Calu3 (cell line): ENCODE measurements around the gene LRRC56. TPM values are rescaled to one million over a fixed set of nuclear protein-coding genes. Genes with fewer than 3 reads are reported as not detected.

Experiments used
- BruUV-seq: library from RNA; stranded (reverse); fragments of 400-500 nt; replicated peaks from 2 replicates; lab custom pipeline; 2021; lab: Mats Ljungman, UMichigan
- CTCF ChIA-PET: fragments of 300-600 bp; sonication (Branson Sonifier 250); formaldehyde crosslinking; loops from one replicate; lab custom pipeline; 2022; ENCODE audit warnings: antibody characterized with exemption; lab: Charles Lee
- DNase-seq: peaks from one replicate; pipeline ENCODE4 v3.0.0; 2022
- H3K27ac Mint-ChIP-seq: one replicate; pipeline ENCODE4 v1.8.0; 2022; ENCODE audit warnings: mixed read lengths; ENCODE audit not compliant: unreplicated experiment
- H3K27me3 Mint-ChIP-seq: one replicate; pipeline ENCODE4 v1.8.0; 2022; ENCODE audit warnings: mixed read lengths; ENCODE audit not compliant: unreplicated experiment
- H3K36me3 Mint-ChIP-seq: one replicate; pipeline ENCODE4 v1.8.0; 2022; ENCODE audit warnings: mild to moderate bottlenecking, moderate library complexity, mixed read lengths; ENCODE audit not compliant: insufficient read depth, unreplicated experiment
- H3K4me1 Mint-ChIP-seq: one replicate; pipeline ENCODE4 v1.8.0; 2022; ENCODE audit warnings: mild to moderate bottlenecking, low read depth, mixed read lengths; ENCODE audit not compliant: unreplicated experiment
- H3K4me3 Mint-ChIP-seq: one replicate; pipeline ENCODE4 v1.8.0; 2022; ENCODE audit warnings: mild to moderate bottlenecking, low read depth, moderate library complexity, mixed read lengths; ENCODE audit not compliant: unreplicated experiment
- H3K9me3 Mint-ChIP-seq: one replicate; pipeline ENCODE4 v1.8.0; 2022; ENCODE audit warnings: low read depth, mixed read lengths; ENCODE audit not compliant: unreplicated experiment
- CTCF ChIP-seq: fragments of 200-600 bp; IDR thresholded peaks from one replicate; pipeline ENCODE4 v1.8.0; 2022; ENCODE audit warnings: antibody characterized with exemption; ENCODE audit not compliant: unreplicated experiment
- intact Hi-C: fragments of 100-400 bp; cut with micrococcal nuclease; formaldehyde crosslinking; loops from one replicate; pipeline ENCODE4 v1.10.0; 2022; ENCODE audit not compliant: unreplicated experiment
- total RNA-seq: library from RNA; stranded (reverse); gene quantifications from 2 replicates; pipeline ENCODE4 v1.2.3, GENCODE V29; 2022

LRRC56 gene
- total RNA-seq, 1 experiment from 2014 or later: 2.6 TPM

GRCh38 chr11:559712-560304, 22.5 kb downstream of the LRRC56 start:
- H3K9me3 Mint-ChIP-seq: no peaks in the 10 kb centered on the region
- no TSS peak for BruUV-seq
- peak; percentile 55 for DNase-seq
- CTCF ChIA-PET: no interaction called here
- H3K4me3 Mint-ChIP-seq: peak overlapping the region; percentile 90
- H3K27me3 Mint-ChIP-seq: no peaks in the 10 kb centered on the region
- peaks cover 77% of the 10 kb centered on the region for H3K36me3 Mint-ChIP-seq
- peak overlapping the region; percentile 88 for H3K27ac Mint-ChIP-seq
- H3K4me1 Mint-ChIP-seq: no peaks in the 10 kb centered on the region
- TF ChIP-seq CTCF: no peak
- intact Hi-C loops: loop anchor here (10.0 kb wide), 2 partner anchors 145 to 165 kb away; partner anchors contain the start of gene EPS8L2

- H3K9me3 Mint-ChIP-seq: no peaks in the 10 kb centered on the region
- BruUV-seq: TSS peak; percentile 65
- peak within 1 kb of the TSS; percentile 88 for H3K27ac Mint-ChIP-seq
- intact Hi-C loops: loop anchor here (10.0 kb wide), 1 partner anchor 144 kb away; the partner anchor contains the start of gene EPS8L2
- peaks cover 82% of the 10 kb centered on the region for H3K36me3 Mint-ChIP-seq
- no peaks in the 10 kb centered on the region for H3K4me1 Mint-ChIP-seq
- peak; percentile 97 for DNase-seq
- CTCF ChIA-PET: no interaction called here
- H3K4me3 Mint-ChIP-seq: peak within 1 kb of the TSS; percentile 90
- TF ChIP-seq CTCF: no peak
- H3K27me3 Mint-ChIP-seq: no peaks in the 10 kb centered on the region
These were observed 23.2 kb downstream of the LRRC56 start, which contains the start of the genes LMNTD2 and RASSF7 for GRCh38 chr11:560305-561147. Gene LMNTD2, minus strand, starts transcription at chr11:560738. Its CDS starts 22 bp downstream, at chr11:560716. Gene RASSF7, plus strand, starts transcription at chr11:560970. Its CDS starts 799 bp downstream, at chr11:561769.

GRCh38 chr11:561148-562003, 24.0 kb downstream of the LRRC56 start:
- H3K36me3 Mint-ChIP-seq: peaks cover 73% of the 10 kb centered on the region
- TF ChIP-seq CTCF: no peak
- intact Hi-C loops: loop anchor here (10.0 kb wide), 1 partner anchor 143 kb away; the partner anchor contains the start of gene EPS8L2
- peak; percentile 94 for DNase-seq
- CTCF ChIA-PET: interaction anchor here (0.6 to 1.0 kb wide), 6 partner anchors 14 to 144 kb away, joined by 3 to 6 read pairs (median 4); no protein-coding TSS in a partner anchor
- H3K4me1 Mint-ChIP-seq: no peaks in the 10 kb centered on the region
- BruUV-seq: no TSS peak
- H3K4me3 Mint-ChIP-seq: peak overlapping the region; percentile 90
- H3K27me3 Mint-ChIP-seq: no peaks in the 10 kb centered on the region
- H3K27ac Mint-ChIP-seq: peak overlapping the region; percentile 82
- H3K9me3 Mint-ChIP-seq: no peaks in the 10 kb centered on the region
